Lower lobe of right lung (tissue), 2 donors: ENCODE measurements around the gene ADGRV1. TPM values are rescaled to one million over a fixed set of nuclear protein-coding genes. Genes with fewer than 3 reads are reported as not detected.
"Not testable (repeated sequence)": the region's sequence is repeated elsewhere in the genome, so short reads cannot be mapped to it uniquely, and the experiment has no call there.

ENCODE experiments used
- ATAC-seq, 2 donors: fragments of 200-7000 bp; cut with Tn5 transposase; one replicate each; pipeline ENCODE4 v1.9.1; 2020 to 2022; ENCODE audit warnings: mild to moderate bottlenecking in 2 of 2, moderate library complexity in 2 of 2
- DNase-seq: peaks from one replicate; pipeline ENCODE4 v3.0.0-alpha.2; 2020
- H3K27ac ChIP-seq: fragments of 200-600 bp; one replicate; pipeline ENCODE4 v1.8.0; 2022
- H3K27me3 ChIP-seq: fragments of 200-600 bp; one replicate; pipeline ENCODE4 v1.8.0; 2022; ENCODE audit warnings: low read depth
- H3K36me3 ChIP-seq: fragments of 200-600 bp; one replicate; pipeline ENCODE4 v1.8.0; 2022; ENCODE audit warnings: mild to moderate bottlenecking
- H3K4me1 ChIP-seq: fragments of 200-600 bp; one replicate; pipeline ENCODE4 v1.8.0; 2022
- H3K4me3 ChIP-seq: fragments of 200-600 bp; one replicate; pipeline ENCODE4 v1.8.0; 2022; ENCODE audit warnings: mild to moderate bottlenecking
- H3K9me3 ChIP-seq: fragments of 200-600 bp; one replicate; pipeline ENCODE4 v1.8.0; 2022
- CTCF ChIP-seq: fragments of 200-600 bp; IDR thresholded peaks from one replicate; pipeline ENCODE4 v1.8.0; 2022; ENCODE audit warnings: antibody characterized with exemption, mild to moderate bottlenecking
- intact Hi-C: fragments of 100-400 bp; cut with DNase I; formaldehyde crosslinking; loops from one replicate; pipeline ENCODE4 v1.11.0; 2022
- total RNA-seq: library from RNA; stranded (reverse); fragmentation: NEBNext Ultra II Directional; extraction: Animal tissue kit (Norgen Biotek cat#: 25700); gene quantifications from one replicate; pipeline ENCODE4 v1.2.1, GENCODE V29; 2021
- donor health status: DM: no; HTN: yes; CAD: no; lungs with severe emphysema.

The ADGRV1 gene
- total RNA-seq, 1 donor from 2014 or later = 49.7 TPM

- ATAC-seq = no peak
- Histone ChIP-seq H3K27ac (no peak overlapping the region), H3K4me1 (no peaks in the 10 kb centered on the region), H3K4me3 (no peak overlapping the region), H3K9me3 (no peaks in the 10 kb centered on the region), H3K27me3 (no peaks in the 10 kb centered on the region), H3K36me3 (no peaks in the 10 kb centered on the region)
- TF ChIP-seq CTCF = no peak
- no peak for DNase-seq
- intact Hi-C loops = no loop called here
Observed at GRCh38 chr5:90569084-90569483, 10.5 kb downstream of the ADGRV1 start.

- H3K27ac ChIP-seq = no peak overlapping the region
- intact Hi-C loops = no loop called here
- H3K4me3 ChIP-seq = no peak overlapping the region
- DNase-seq = no peak
- ATAC-seq = no peak
- no peaks in the 10 kb centered on the region for H3K36me3 ChIP-seq
- H3K27me3 ChIP-seq = no peaks in the 10 kb centered on the region
- no peak for TF ChIP-seq CTCF
- H3K4me1 ChIP-seq = no peaks in the 10 kb centered on the region
- H3K9me3 ChIP-seq = no peaks in the 10 kb centered on the region
Observed at GRCh38 chr5:90570034-90570433, 11.4 kb downstream of the ADGRV1 start.

- H3K9me3 ChIP-seq = no peaks in the 10 kb centered on the region
- no peaks in the 10 kb centered on the region for H3K36me3 ChIP-seq
- H3K27me3 ChIP-seq = no peaks in the 10 kb centered on the region
- DNase-seq (no peak), ATAC-seq (peak in 1 of 2 donors; percentile 72)
- intact Hi-C loops = no loop called here
- no peaks in the 10 kb centered on the region for H3K4me1 ChIP-seq
- no peak for TF ChIP-seq CTCF
- H3K27ac ChIP-seq = no peak overlapping the region
- H3K4me3 ChIP-seq = no peak overlapping the region
Observed at GRCh38 chr5:90571147-90571773, 12.7 kb downstream of the ADGRV1 start.

GRCh38 chr5:90575712-90576111, 17.1 kb downstream of the ADGRV1 start:
- Histone ChIP-seq H3K27me3 (no peaks in the 10 kb centered on the region), H3K4me1 (no peaks in the 10 kb centered on the region), H3K9me3 (peaks cover 5% of the 10 kb centered on the region), H3K27ac (no peak overlapping the region), H3K4me3 (no peak overlapping the region), H3K36me3 (no peaks in the 10 kb centered on the region)
- no peak for TF ChIP-seq CTCF
- intact Hi-C loops = no loop called here
- ATAC-seq (no peak), DNase-seq (no peak)

GRCh38 chr5:90576566-90576965, 18.0 kb downstream of the ADGRV1 start:
- H3K36me3 ChIP-seq, intact Hi-C loops, H3K4me3 ChIP-seq, ATAC-seq, DNase-seq, H3K27ac ChIP-seq, H3K4me1 ChIP-seq, H3K9me3 ChIP-seq, H3K27me3 ChIP-seq: not testable (repeated sequence)

- intact Hi-C loops, H3K27ac ChIP-seq, H3K4me3 ChIP-seq, H3K36me3 ChIP-seq, H3K9me3 ChIP-seq, H3K27me3 ChIP-seq, DNase-seq, ATAC-seq, H3K4me1 ChIP-seq: not testable (repeated sequence)
Observed at GRCh38 chr5:90579905-90580304, 21.3 kb downstream of the ADGRV1 start.
